Thyroid gland (tissue), 4 donors: ENCODE data around the gene ZNF335. TPM values are rescaled to one million over a fixed set of nuclear protein-coding genes. Genes with fewer than 3 reads are reported as not detected.
A peak's percentile ranks its signal among the peaks of the same experiment; 100 is the strongest.
"Not testable (repeated sequence)": the region's sequence is repeated elsewhere in the genome, so short reads cannot be mapped to it uniquely, and the experiment has no call there.

ENCODE experiments used
- DNase-seq, 2 donors: peaks; one replicate each; pipeline ENCODE4 v3.0.0-alpha.2; 2019
- H3K27ac ChIP-seq, 3 donors: fragments of 200-600 bp; sonication (generic); 1 replicate in 2 of 3; 2 replicates in 1 of 3; pipeline ENCODE4 v1.5.1; 2016 to 2019; ENCODE audit warnings: mild to moderate bottlenecking in 1 of 3, moderate library complexity in 1 of 3
- H3K27me3 ChIP-seq: fragments of 200-600 bp; sonication (generic); one replicate; pipeline ENCODE4 v1.5.1; 2019
- H3K36me3 ChIP-seq, 2 donors: fragments of 200-600 bp; sonication (generic); one replicate each; pipeline ENCODE4 v1.5.1; 2016 to 2019
- H3K4me1 ChIP-seq, 2 donors: fragments of 200-600 bp; sonication (generic); one replicate each; pipeline ENCODE4 v1.5.1; 2017 to 2019
- H3K4me3 ChIP-seq, 3 donors: fragments of 200-600 bp; sonication (generic); replicated peaks in 1 of 3; 1 replicate in 2 of 3; 2 replicates in 1 of 3; pipeline ENCODE4 v1.5.1; 2016; ENCODE audit warnings: mild to moderate bottlenecking in 1 of 3
- H3K9me3 ChIP-seq: fragments of 200-600 bp; sonication (generic); one replicate; pipeline ENCODE4 v1.5.1; 2017
- POLR2A ChIP-seq, 2 donors: fragments of 450-650 bp; IDR thresholded peaks; one replicate each; pipeline ENCODE4 v1.6.1; 2017; ENCODE audit warnings: antibody characterized with exemption in 2 of 2, mild to moderate bottlenecking in 2 of 2, moderate library complexity in 1 of 2
- WGBS, 2 donors: methylation state at CpG; one replicate each; pipeline ENCODE4 v1.1.5; 2017; 5-methylcytosine and 5-hydroxymethylcytosine counted together
- intact Hi-C: fragments of 100-400 bp; cut with DNase I; formaldehyde crosslinking; loops from one replicate; pipeline ENCODE4 v1.15.1; 2023
- total RNA-seq, 4 donors: library from RNA; depleted of rRNA; stranded (reverse); fragments of >200 nt; gene quantifications; one replicate each; pipeline ENCODE4 v1.2.3, GENCODE V29; 2016
- TF ChIP-seq, protein P1 (sequence below), 6 experiments: fragments of 200-600 bp in 3 of 6; fragments of 450-650 bp in 3 of 6; sonication (generic) in 3 of 6; IDR thresholded peaks; one replicate each; pipeline ENCODE4 v1.5.1; 2016 to 2019; ENCODE audit warnings: antibody characterized with exemption in 6 of 6, mild to moderate bottlenecking in 2 of 6, inconsistent platforms in 1 of 6, moderate library complexity in 1 of 6

Gene ZNF335
- total RNA-seq, 4 donors from 2014 or later: 18.1 to 31.6 (median 25.6) TPM

DNA sequence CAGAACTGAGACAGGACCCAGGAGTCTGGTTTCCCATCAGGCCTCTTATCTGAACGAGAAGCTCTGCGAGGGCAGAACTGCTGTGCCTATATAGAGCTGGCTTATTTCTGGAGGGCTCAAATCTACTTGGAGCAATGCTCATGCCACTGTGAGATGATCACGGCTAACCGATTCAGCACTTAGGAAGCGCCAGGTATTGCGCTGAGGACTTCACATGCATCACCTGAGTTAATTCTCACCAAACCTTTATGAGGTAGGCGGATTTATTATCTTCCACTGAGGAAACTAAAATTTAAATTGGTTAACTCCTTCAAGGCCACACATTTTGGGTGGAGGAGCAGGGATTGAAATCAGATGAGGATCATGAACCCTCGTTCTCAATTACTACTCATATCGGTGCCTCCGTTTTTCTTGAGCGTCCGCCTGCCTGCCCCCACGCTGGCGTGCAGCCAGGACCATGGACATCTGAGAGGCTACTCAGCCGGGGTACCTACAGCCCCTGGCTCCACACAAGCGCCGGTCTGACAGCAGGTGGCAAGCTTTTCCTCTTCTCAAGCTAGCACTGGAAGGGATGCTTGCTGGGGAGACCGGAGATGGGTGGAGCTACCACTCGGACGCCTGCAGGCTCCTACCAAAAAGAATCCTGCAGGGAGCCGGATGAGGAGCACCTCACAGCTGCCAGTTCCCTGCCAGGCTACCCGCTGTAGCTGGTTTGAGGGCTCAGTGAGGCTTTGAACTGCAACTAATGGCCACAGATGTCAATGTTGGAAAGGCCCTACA lies 38.5 kb downstream of the ZNF335 start:
- 19 to 21% methylated on average over 21 to 22 of the region's 22 CpGs for WGBS, 2 donors
- peak; percentile 69 to 78 for DNase-seq

DNA sequence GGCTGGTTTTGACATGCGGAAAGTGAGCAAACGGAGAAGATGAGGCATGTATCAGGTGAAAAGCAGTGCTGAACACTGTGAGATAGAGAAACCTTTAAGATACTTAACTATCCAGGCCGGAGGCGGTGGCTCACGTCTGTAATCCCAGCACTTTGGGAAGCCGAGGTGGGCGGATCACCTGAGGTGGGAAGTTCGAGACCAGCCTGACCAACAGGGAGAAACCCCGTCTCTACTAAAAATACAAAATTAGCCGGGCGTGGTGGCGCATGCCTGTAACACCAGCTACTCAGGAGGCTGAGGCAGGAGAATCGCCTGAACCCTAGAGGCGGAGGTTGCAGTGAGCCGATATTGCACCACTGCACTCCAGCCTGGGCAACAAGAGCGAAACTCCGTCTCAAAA lies 40.3 kb downstream of the ZNF335 start:
- not testable (repeated sequence) for DNase-seq, H3K4me3 ChIP-seq, H3K36me3 ChIP-seq, H3K9me3 ChIP-seq, H3K27ac ChIP-seq, H3K27me3 ChIP-seq
- intact Hi-C loops: loop anchor here (5.0 to 10.0 kb wide), 2 partner anchors 39 to 117 kb away; partner anchors contain the start of genes CTSA, NEURL2 and UBE2C
- WGBS, 2 donors: 91 to 93% methylated on average over 17 of the region's 17 CpGs
- H3K4me1 ChIP-seq: peaks cover 14% of the 10 kb centered on the region in 2 donors

More for the DNA sequence above, 38.5 kb downstream of the ZNF335 start:
- TF ChIP-seq POLR2A (IDR thresholded peaks at IDR 0.05): no peak
- TF ChIP-seq, protein P1, sequence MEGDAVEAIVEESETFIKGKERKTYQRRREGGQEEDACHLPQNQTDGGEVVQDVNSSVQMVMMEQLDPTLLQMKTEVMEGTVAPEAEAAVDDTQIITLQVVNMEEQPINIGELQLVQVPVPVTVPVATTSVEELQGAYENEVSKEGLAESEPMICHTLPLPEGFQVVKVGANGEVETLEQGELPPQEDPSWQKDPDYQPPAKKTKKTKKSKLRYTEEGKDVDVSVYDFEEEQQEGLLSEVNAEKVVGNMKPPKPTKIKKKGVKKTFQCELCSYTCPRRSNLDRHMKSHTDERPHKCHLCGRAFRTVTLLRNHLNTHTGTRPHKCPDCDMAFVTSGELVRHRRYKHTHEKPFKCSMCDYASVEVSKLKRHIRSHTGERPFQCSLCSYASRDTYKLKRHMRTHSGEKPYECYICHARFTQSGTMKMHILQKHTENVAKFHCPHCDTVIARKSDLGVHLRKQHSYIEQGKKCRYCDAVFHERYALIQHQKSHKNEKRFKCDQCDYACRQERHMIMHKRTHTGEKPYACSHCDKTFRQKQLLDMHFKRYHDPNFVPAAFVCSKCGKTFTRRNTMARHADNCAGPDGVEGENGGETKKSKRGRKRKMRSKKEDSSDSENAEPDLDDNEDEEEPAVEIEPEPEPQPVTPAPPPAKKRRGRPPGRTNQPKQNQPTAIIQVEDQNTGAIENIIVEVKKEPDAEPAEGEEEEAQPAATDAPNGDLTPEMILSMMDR (IDR thresholded peaks at IDR 0.05): peak in 2 of 6 experiments; percentile 16 to 27
- intact Hi-C loops: loop anchor here (5.0 to 10.0 kb wide), 2 partner anchors 41 to 119 kb away; partner anchors contain the start of genes CTSA, NEURL2 and UBE2C
- Histone ChIP-seq H3K27me3 (no peaks in the 10 kb centered on the region), H3K9me3 (no peaks in the 10 kb centered on the region), H3K4me3 (peak overlapping the region; percentile 38 to 96 (median 96)), H3K36me3 (peaks cover 11% of the 10 kb centered on the region in 2 donors), H3K4me1 (peaks cover 14% of the 10 kb centered on the region in 2 donors), H3K27ac (peak overlapping the region; percentile 97 to 100 (median 100))

DNA sequence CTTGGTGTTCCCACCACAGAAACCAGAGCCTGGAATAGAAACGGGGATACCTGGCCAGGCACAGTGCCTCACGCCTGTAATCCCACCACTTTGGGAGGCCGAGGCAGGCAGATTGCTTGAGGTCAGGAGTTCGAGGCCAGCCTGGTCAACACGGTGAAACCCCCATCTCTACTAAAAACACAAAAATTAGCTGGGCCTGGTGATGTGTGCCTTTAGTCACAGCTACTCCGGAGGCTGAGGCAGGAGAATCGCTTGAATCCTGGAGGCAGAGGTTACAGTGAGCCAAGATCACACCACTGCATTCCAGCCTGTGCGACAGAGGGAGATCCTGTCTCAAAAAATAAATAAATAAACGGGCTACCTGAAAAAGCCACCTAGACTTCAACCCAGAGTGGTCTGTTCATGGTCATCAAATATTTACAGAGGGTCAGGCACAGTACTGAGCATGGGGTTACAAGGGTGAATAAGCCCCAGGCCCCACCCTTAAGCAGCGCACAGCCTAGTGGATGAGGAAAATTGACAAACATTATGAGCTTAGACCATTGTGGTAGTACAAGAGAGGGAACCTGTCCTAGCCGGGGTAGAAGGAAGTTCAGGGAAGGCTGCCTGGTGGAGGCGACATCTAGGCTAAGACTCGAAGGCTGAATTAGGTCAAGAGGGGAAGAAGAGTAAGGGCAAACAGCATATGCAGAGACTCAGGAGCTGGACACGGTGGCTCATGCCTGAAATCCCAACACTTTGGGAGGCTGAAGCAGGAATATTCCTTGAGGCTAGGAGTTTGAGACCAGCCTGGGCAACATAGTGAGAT lies 44.7 kb downstream of the ZNF335 start:
- H3K27me3 ChIP-seq: no peaks in the 10 kb centered on the region
- H3K27ac ChIP-seq: no peak overlapping the region
- DNase-seq: no peak
- intact Hi-C loops: no loop called here
- H3K4me3 ChIP-seq: no peak overlapping the region
- WGBS, 2 donors: 78 to 79% methylated on average over 11 to 14 of the region's 14 CpGs
- no peak for TF ChIP-seq POLR2A (IDR thresholded peaks at IDR 0.05)
- TF ChIP-seq, protein P1 (IDR thresholded peaks at IDR 0.05): no peak
- H3K4me1 ChIP-seq: peaks cover 6 to 12% of the 10 kb centered on the region in 2 donors
- H3K9me3 ChIP-seq: no peaks in the 10 kb centered on the region
- H3K36me3 ChIP-seq: no peaks in the 10 kb centered on the region

DNA sequence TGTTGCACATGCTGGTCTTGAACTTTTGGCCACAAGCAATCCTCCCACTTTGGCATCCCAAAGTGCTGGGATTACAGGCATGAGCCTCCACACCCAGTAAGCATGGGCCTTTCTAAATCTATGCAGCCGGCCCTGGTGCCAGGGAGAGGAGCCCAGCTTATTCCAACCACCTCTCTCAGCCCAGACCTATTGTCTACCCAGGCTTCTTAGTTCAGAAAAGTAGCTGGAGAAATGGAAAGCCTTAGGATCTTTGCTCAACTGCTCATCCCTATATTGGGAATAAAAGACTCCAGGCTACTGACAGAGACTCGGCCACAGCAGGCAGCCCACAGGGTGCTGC lies 45.3 kb downstream of the ZNF335 start:
- peaks cover 6 to 12% of the 10 kb centered on the region in 2 donors for H3K4me1 ChIP-seq
- no peaks in the 10 kb centered on the region for H3K36me3 ChIP-seq
- WGBS, 2 donors: 73 to 77% methylated on average over 2 of the region's 2 CpGs
- TF ChIP-seq POLR2A (IDR thresholded peaks at IDR 0.05): no peak
- TF ChIP-seq, protein P1 (IDR thresholded peaks at IDR 0.05): no peak
- no peak overlapping the region for H3K4me3 ChIP-seq
- no peak overlapping the region for H3K27ac ChIP-seq
- intact Hi-C loops: no loop called here
- DNase-seq: no peak
- no peaks in the 10 kb centered on the region for H3K27me3 ChIP-seq
- H3K9me3 ChIP-seq: no peaks in the 10 kb centered on the region

DNA sequence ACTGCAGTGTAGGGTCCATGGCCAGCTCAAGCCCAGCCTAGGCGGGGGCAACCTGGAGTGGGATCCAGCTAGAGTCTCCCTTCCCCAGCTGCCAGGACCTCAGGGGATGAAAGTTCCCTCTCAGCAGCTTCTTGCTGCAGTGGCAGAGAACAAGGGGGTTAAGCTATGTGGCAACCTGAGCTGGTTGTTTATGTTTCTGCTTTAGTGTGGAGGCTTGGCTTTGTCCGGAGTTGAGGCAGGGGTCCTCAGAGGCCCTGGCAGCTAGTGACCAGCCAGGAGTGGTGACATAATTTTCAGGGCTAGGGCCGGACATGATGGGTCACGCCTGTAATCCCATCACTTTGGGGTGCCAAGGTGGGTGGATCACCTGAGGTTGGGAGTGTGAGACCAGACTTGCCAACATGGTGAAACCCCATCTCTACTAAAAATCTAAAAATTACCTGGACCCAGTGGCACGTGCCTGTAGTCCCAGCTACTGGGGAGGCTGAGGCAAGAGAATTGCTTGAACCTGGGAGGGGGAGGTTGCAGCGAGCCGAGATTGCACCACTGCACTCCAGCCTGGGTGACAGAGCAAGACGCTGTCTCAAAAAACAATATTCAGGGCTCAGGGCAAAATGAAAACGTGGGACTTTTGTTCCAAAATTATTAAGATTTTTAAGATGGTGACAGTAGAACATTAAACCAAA lies 46.0 kb downstream of the ZNF335 start:
- Histone ChIP-seq H3K36me3 (no peaks in the 10 kb centered on the region), H3K27ac (no peak overlapping the region), H3K4me1 (peaks cover 6 to 12% of the 10 kb centered on the region in 2 donors), H3K9me3 (no peaks in the 10 kb centered on the region), H3K4me3 (no peak overlapping the region), H3K27me3 (no peaks in the 10 kb centered on the region)
- 47 to 55% methylated on average over 8 to 9 of the region's 9 CpGs for WGBS, 2 donors
- no peak for DNase-seq
- intact Hi-C loops: no loop called here
- no peak for TF ChIP-seq POLR2A (IDR thresholded peaks at IDR 0.05)
- TF ChIP-seq, protein P1 (IDR thresholded peaks at IDR 0.05): no peak
